Measurements from ENCODE around the gene SV2A. TPM values are rescaled to one million over a fixed set of nuclear protein-coding genes. Genes with fewer than 3 reads are reported as not detected.
"Not testable (repeated sequence)": the region's sequence is repeated elsewhere in the genome, so short reads cannot be mapped to it uniquely, and the experiment has no call there.

SV2A gene
- total RNA-seq, 1 donor from 2014 or later: 3.6 TPM

DNA sequence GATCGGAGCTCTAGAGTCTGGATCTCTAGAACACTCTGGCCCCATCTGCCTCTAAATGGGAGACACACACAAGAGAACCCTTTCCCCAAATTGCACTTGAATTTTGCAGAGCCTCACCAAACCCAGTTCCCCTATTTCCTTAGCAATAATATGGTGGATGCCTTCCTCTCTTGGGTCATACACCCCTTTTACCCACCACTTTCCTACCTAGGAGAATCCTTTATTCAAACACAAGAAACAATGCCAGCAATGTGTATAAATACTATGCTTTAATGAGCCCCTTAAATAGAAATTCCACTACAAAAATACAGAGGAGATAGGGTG lies 10.7 kb upstream of the SV2A start:
- no peak for DNase-seq (ENCODE audit: low spot score)

DNA sequence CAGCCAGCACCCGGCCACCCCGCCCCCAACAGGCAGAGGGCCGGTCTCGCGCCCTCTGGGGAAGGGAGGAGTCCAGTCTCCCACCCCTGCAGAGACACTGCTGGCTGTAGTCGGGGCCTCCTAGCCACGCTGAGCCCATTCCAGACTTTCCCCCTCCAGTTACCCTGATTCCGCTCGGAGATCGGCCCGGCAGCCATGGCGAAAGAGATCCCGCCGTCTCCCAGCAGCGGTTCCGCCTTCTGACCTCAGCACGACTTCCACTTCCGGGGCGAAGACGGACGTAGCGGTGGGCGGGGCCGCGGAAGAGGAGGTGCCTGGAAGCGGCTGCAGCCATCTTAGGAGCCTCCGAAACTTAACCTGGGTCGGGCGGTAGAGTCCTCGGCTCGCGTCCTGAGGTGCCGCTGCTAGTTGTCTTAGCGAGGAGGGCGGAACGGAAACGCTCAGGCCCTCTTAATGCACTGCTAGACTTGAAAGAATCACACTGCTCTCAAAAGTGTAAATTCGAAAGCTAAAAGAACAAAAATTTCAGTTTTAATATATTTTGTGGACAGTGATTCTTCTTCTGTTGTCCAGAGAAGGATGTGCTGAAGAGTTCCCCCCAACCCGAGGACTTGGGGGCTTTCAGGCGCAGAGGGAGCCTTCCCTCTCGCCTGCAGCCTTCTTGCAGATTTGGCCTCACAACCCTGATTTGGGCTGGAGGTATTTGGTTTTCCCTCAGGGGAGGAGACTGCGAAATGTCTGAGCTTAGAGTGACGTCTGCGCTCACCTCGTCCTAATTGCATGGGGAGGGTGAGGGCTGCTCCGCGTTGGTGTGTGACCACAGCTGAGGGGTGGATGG lies 10.1 kb upstream of the SV2A start, which contains the start of gene SF3B4:
SF3B4 (minus strand) TSS at position 241 of the 838 bp plus-strand sequence; CDS start at position 197, 44 bp downstream.
- peak; percentile 97 for DNase-seq (ENCODE audit: low spot score)

DNA sequence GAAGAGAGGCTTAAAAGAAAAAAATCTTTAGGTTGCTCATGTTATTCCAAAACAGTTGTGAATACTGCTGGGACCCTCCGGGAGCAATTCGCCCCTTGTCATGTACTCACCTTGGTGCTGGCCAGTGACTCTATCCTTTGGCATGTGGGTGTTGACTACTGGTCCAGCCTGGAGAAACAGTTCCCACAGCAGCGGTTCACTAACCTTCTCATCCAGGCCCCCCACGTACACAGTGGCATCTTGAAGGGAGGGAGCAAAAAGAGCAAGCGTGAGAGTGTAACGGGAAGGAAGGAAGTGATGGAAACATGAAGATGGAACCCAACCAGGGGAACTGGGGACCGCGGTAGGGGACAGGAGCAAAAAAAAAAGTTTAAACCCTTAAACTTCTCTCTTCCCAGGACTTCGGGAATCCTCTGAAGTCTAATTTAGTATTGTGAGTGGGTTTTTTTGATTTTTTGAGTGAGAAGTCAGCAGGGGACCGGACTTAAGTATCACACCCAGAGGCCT lies 9.5 kb upstream of the SV2A start:
- DNase-seq (ENCODE audit: low spot score): no peak

- DNase-seq (ENCODE audit: low spot score): no peak
These were observed 8.7 kb upstream of the SV2A start for GRCh38 chr1:149926296-149926695.

- DNase-seq (ENCODE audit: low spot score): no peak
These were observed 8.1 kb upstream of the SV2A start for GRCh38 chr1:149925751-149926150.

DNA sequence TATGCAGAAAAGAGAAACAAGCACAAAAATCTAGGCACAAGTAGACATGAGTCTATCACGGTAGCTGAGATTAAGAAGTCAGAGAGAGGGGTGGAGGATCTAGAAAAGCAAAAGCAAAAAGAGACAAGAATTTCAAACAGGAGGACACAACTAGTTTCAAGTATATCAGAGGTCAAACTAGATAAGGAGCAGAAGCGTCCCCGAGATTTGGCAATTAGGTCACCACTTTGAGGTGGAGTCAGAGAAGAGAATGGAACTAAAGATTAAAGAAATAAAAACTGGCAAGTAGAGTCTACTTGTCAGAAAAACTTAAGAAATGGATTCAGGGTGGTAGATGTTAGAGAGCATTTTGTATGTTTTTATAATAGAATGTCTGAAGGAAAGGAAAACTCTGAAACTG lies 7.7 kb upstream of the SV2A start:
- DNase-seq (ENCODE audit: low spot score): no peak

GRCh38 chr1:149923626-149924025 lies 6.0 kb upstream of the SV2A start:
- DNase-seq (ENCODE audit: low spot score): no peak

- no peak for DNase-seq (ENCODE audit: low spot score)
These were observed 769 bp downstream of the SV2A start for GRCh38 chr1:149916898-149917252.

DNA sequence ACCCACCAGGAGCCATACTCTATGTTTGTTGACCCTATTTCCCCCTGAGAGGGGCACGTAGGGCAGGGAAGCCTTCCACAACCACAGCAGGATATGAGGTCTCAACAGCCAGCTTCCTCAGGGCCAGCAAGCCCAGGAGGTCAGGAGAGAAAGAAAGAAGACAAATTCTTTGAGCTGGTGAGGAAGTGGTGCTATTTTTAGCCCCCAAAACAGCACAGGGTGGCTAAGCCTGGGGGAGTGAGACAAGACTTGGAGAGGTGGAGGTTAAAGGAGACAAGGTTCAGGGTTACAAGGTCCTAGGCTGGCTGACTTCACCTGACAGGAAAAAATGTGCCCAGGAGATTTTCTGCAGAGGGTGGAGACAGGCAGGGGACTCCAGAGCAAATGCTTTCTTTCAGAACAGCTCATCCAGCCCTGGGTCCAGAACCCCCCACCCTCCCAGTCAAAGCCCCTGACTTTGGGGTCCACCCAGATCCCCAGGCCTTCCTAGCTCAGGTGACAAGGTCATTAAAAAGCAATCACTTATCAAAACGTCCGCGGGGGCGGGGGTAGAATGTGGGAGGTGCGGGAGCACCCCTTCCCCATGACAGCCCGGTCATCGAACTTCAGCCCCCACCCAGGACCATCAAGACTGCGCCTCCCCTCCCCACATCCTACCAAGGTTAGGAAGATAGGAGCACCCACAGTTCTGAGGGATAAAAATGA lies 1.3 kb downstream of the SV2A start:
- DNase-seq (ENCODE audit: low spot score): no peak

DNA sequence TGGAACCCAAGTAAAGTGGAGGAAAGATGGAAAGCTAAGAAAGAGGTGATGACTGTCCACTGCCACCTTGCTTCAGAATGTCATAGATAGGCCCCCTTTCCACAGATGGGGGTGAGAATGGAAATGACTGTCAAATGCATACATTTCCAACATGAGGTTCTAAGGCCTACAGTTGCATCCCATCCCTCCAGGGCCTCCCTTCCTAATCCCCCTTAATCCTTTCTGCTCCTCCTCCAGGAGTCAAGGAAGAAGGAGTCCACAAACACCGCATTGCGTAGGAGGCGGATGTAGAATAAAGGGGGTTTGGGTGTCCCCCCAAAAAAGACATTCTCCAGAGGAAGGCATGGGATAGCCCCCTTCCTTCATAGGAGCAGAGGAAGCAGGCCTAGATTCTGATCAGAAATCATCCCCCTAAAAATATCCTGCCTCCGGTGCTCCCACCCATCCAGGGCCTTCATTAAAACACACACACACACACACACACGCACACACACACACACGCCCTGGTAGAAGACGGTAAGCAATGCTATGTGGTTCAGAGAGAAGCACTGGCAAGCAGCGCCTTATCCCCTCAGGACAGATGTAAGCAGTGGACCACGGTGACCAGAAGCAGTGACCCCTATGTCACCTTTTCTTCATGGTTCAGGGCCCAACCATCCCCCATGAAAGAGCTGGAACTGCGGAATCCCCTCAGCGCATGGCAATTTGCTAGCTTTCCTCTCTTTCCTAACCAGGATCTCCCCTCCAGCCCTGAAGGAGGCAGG lies 2.0 kb downstream of the SV2A start:
- DNase-seq (ENCODE audit: low spot score): no peak

DNA sequence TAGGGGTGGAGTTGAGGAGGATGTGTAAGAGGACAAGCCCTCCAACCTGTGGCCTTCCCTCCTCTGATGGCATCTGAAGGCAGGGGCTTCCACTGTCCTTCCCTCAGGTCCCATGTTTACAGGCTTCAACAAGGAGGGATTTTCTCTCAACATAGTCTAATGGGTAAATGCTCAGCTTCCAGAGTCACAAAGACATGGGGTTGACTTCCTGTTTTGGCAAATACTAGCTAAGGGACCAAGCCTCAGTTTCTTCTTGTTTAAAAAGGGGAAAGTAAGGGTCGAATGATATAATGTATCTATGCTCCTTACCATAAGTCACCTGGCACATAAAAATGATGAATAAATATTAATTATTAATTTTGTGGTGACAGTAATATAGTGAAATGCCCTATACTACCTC lies 3.1 kb downstream of the SV2A start:
- DNase-seq (ENCODE audit: low spot score): no peak

GRCh38 chr1:149906570-149907075 lies 11.0 kb downstream of the SV2A start:
- no peak for DNase-seq (ENCODE audit: low spot score)

DNA sequence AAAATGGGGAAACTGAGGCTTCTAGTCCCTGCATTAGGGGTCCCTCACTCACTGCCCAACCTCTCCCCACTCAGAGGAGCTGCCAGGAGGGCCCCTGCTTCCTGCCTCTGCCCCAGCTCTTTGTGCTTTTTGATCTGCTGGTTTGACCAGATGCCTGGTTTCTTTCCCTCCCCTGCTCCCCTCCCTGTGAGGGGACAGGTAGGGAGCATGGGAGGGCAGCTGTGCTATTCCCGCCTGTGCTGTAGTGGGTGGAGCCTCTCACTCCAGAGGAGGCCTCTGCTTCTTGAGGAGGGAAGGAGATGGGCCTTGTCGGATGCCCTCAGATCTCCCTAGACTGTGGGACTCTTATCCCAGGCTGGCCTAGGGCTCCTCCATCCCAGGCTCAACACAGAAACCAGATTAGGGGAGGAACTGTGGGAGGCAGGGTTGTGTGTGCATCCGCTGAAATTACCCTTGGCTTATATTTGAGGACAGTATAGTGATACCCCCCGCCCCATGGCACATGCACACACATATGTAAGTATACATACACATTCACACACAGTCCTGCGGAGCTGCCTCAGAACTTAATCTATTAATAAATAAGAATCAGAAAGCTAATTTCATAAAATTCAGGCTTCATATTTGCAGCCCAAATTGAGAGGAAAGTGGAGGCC lies 13.7 kb downstream of the SV2A start:
- peak; percentile 56 for DNase-seq (ENCODE audit: low spot score)

DNA sequence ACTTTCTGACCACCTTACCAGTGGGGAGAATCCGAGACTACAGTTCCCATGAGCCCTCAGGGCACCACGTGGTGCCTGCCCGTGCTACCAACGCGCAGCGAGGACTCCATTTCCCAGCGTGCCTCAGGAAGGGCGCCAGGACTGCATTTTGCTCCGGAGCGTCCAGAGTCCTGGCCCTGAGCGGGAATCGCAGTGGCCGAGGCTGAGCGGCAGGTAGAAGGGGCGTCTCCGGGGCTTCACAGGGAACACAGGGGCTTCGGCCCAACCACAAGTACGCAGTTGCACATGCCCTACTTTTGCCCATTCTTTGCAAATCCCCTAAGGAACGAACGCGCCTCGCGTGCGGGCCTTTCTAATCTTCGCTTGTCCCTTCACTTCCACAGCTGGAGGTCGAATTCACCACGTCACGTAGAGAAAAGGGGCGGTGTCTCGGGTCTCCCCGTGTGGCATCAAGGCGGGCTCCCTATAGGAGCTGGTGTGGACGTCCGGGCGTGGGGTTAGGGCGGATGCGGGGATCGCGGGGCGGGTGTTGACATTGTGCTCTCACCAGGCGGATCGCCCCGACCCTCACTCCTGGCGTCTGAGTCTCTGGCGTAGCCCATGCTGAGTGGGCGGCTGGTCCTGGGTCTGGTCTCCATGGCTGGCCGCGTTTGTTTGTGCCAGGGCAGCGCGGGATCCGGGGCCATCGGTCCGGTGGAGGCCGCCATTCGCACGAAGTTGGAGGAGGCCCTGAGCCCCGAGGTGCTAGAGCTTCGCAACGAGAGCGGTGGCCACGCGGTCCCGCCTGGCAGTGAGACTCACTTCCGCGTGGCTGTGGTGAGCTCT lies 18.0 kb downstream of the SV2A start, which contains the start of gene BOLA1:
BOLA1 (plus strand) TSS at position 109 of the 825 bp plus-strand sequence; CDS start at position 601, 492 bp downstream.
- peak; percentile 97 for DNase-seq (ENCODE audit: low spot score)

DNA sequence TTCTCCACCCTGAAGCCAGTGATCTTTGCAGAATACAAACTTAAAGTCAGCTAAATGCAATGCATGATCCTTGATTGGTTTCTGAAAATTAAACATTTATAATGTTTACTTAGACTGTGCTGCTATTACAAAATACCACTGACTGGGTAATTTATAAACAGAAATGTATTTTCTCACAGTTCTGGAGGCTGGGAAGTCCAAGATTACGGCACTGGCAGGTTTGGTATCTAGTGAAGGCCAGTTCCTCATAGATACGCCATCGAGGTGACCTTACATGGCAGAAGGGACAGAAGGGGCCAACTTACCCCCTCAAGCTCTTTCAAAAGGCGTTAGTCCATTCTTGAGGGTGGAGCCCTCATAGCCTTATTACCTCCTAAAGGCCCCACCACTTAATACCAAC lies 21.1 kb downstream of the SV2A start:
- no peak for DNase-seq (ENCODE audit: low spot score)

- no peak for DNase-seq (ENCODE audit: low spot score)
These were observed 28.7 kb downstream of the SV2A start for GRCh38 chr1:149888999-149889289.

- DNase-seq (ENCODE audit: low spot score): peak; percentile 94
These were observed 29.2 kb downstream of the SV2A start for GRCh38 chr1:149888247-149888998.

DNA sequence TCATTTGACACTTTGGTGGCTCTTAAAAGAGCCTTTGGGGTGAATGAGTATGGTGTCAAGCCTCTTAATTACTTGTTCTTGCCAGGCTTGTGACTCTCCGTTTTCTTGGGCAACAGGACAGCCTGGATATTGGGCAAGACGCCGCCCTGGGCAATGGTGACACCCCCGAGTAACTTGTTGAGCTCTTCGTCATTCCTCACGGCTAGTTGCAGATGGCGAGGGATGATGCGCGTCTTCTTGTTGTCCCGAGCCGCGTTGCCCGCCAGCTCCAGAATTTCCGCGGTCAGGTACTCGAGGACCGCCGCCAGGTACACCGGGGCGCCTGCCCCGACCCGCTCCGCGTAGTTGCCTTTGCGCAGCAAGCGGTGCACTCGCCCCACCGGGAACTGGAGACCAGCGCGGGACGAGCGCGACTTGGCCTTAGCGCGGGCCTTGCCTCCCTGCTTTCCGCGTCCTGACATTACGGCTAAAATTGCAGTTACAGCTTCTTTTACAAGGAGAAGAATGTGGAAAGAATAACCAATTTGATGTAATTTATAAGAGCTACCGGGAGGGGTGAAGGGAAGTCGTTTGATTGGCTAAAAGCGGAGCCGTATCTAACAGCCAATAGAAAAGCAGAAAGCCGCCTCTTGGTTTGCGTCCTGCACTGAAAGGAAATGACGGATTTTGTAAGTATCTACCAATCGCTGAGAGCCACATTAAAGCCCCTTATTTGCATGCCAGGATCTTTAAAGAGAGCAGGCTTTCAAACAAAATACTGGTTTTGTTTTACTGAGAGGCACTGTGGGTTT lies 30.0 kb downstream of the SV2A start:
- DNase-seq (ENCODE audit: low spot score): peak; percentile 99

DNA sequence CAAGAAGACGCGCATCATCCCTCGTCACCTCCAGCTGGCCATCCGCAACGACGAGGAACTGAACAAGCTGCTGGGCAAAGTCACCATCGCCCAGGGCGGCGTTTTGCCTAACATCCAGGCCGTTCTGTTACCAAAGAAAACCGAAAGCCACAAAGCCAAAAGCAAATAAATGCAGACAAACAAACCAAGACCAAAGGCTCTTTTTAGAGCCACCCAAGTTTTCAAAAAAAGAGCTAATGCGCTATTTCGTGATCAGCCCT lies 30.5 kb downstream of the SV2A start:
- DNase-seq (ENCODE audit: low spot score): not testable (repeated sequence)

All from umbilical cord (tissue), 2 donors.